ENCODE results near the gene SOHLH2. TPM values are rescaled to one million over a fixed set of nuclear protein-coding genes. Genes with fewer than 3 reads are reported as not detected.

SOHLH2 gene
- total RNA-seq, 1 experiment from 2014 or later: 5.8 TPM

DNA sequence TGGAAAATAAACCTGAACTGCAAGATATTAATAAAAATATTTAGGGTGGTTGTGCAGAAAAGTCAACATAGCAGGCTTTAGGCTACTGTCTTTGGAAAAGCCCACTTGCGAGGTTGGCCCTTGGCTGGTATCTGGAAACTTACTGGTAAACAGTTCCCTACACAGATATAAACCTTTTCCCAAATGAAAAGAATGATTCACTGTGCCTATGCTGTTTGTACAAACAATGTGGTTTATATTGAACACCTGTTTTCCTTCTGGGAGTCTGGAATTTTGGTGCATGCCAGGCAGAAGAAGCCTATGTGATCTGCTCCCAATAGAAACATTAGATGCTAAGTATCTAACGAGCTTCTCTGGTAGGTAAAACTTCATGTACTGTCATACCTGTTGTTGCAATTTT, 29.7 kb upstream of the SOHLH2 start:
- Mint-ChIP-seq H3K27ac (no peak overlapping the region), H3K4me1 (no peaks in the 10 kb centered on the region), H3K4me3 (no peak overlapping the region), H3K9me3 (peaks cover 11% of the 10 kb centered on the region), H3K27me3 (ENCODE audit: low read depth) (no peaks in the 10 kb centered on the region), H3K36me3 (peaks cover 43% of the 10 kb centered on the region)
- DNase-seq (ENCODE audit: low spot score) (no peak), ATAC-seq (no peak)
- TF ChIP-seq, protein P1, sequence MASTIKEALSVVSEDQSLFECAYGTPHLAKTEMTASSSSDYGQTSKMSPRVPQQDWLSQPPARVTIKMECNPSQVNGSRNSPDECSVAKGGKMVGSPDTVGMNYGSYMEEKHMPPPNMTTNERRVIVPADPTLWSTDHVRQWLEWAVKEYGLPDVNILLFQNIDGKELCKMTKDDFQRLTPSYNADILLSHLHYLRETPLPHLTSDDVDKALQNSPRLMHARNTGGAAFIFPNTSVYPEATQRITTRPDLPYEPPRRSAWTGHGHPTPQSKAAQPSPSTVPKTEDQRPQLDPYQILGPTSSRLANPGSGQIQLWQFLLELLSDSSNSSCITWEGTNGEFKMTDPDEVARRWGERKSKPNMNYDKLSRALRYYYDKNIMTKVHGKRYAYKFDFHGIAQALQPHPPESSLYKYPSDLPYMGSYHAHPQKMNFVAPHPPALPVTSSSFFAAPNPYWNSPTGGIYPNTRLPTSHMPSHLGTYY (CRISPR knock-in tag; IDR thresholded peaks at IDR 0.05): no peak
- TF ChIP-seq E2F5 (CRISPR knock-in tag; IDR thresholded peaks at IDR 0.05): no peak
- no peak for TF ChIP-seq IRF2 (CRISPR knock-in tag; IDR thresholded peaks at IDR 0.05; ENCODE audit: borderline replicate concordance, low read depth)
- TF ChIP-seq, protein P2, sequence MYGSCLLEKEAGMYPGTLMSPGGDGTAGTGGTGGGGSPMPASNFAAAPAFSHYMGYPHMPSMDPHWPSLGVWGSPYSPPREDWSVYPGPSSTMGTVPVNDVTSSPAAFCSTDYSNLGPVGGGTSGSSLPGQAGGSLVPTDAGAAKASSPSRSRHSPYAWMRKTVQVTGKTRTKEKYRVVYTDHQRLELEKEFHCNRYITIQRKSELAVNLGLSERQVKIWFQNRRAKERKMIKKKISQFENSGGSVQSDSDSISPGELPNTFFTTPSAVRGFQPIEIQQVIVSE (CRISPR knock-in tag; IDR thresholded peaks at IDR 0.05; ENCODE audit: borderline replicate concordance): no peak
- POLR2A ChIA-PET: no interaction called here
- CTCF ChIA-PET: no interaction called here

DNA sequence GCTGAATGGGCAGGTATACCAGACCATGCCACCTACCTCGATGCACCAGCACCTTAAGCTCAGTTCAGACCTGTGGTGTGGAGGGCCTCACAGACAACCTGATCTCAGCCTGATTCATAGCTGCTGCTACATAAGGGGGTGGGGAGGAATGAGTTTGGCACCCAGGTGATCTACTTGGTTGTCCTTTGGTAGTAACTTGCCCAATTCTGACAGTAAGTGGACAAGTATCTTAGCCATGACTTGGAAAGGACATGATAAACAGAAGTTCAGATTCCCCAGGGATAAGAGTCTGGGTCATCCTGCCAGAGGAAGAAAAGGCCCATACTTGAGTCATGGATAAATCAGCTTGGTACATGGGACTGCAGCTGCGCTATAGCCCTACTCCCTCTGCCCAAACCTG, 28.4 kb upstream of the SOHLH2 start:
- CTCF ChIA-PET: no interaction called here
- Mint-ChIP-seq H3K27me3 (ENCODE audit: low read depth) (no peaks in the 10 kb centered on the region), H3K27ac (no peak overlapping the region), H3K4me3 (no peak overlapping the region), H3K36me3 (peaks cover 38% of the 10 kb centered on the region), H3K4me1 (no peaks in the 10 kb centered on the region), H3K9me3 (peaks cover 10% of the 10 kb centered on the region)
- POLR2A ChIA-PET: interaction anchor here (0.6 kb wide), 1 partner anchor 85 kb away, joined by 4 read pairs; no protein-coding TSS in a partner anchor
- no peak for TF ChIP-seq ZNF416 (CRISPR knock-in tag; IDR thresholded peaks at IDR 0.05)
- TF ChIP-seq FOXJ3 (CRISPR knock-in tag; IDR thresholded peaks at IDR 0.05; ENCODE audit: borderline replicate concordance): no peak
- TF ChIP-seq KAT7 (CRISPR knock-in tag; IDR thresholded peaks at IDR 0.05; ENCODE audit: borderline replicate concordance): no peak
- TF ChIP-seq NR1H2 (CRISPR knock-in tag; IDR thresholded peaks at IDR 0.05): no peak
- TF ChIP-seq, protein P3, sequence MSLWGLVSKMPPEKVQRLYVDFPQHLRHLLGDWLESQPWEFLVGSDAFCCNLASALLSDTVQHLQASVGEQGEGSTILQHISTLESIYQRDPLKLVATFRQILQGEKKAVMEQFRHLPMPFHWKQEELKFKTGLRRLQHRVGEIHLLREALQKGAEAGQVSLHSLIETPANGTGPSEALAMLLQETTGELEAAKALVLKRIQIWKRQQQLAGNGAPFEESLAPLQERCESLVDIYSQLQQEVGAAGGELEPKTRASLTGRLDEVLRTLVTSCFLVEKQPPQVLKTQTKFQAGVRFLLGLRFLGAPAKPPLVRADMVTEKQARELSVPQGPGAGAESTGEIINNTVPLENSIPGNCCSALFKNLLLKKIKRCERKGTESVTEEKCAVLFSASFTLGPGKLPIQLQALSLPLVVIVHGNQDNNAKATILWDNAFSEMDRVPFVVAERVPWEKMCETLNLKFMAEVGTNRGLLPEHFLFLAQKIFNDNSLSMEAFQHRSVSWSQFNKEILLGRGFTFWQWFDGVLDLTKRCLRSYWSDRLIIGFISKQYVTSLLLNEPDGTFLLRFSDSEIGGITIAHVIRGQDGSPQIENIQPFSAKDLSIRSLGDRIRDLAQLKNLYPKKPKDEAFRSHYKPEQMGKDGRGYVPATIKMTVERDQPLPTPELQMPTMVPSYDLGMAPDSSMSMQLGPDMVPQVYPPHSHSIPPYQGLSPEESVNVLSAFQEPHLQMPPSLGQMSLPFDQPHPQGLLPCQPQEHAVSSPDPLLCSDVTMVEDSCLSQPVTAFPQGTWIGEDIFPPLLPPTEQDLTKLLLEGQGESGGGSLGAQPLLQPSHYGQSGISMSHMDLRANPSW (CRISPR knock-in tag; conservative IDR thresholded peaks at IDR 0.05; ENCODE audit: low read depth): no peak
- TF ChIP-seq HMGA2 (CRISPR knock-in tag; IDR thresholded peaks at IDR 0.05): no peak
- TF ChIP-seq MYBL2 (CRISPR knock-in tag; IDR thresholded peaks at IDR 0.05): no peak
- no peak for TF ChIP-seq SMAD4 (CRISPR knock-in tag; IDR thresholded peaks at IDR 0.05)
- TF ChIP-seq ZBTB43 (CRISPR knock-in tag; IDR thresholded peaks at IDR 0.05): no peak
- no peak for TF ChIP-seq ATF3 (CRISPR knock-in tag; conservative IDR thresholded peaks at IDR 0.05)
- TF ChIP-seq, protein P4, sequence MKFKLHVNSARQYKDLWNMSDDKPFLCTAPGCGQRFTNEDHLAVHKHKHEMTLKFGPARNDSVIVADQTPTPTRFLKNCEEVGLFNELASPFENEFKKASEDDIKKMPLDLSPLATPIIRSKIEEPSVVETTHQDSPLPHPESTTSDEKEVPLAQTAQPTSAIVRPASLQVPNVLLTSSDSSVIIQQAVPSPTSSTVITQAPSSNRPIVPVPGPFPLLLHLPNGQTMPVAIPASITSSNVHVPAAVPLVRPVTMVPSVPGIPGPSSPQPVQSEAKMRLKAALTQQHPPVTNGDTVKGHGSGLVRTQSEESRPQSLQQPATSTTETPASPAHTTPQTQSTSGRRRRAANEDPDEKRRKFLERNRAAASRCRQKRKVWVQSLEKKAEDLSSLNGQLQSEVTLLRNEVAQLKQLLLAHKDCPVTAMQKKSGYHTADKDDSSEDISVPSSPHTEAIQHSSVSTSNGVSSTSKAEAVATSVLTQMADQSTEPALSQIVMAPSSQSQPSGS (CRISPR knock-in tag; IDR thresholded peaks at IDR 0.05; ENCODE audit: borderline replicate concordance, low read depth): no peak
- DNase-seq (ENCODE audit: low spot score) (no peak), ATAC-seq (no peak)

Measured in WTC11 (cell line).